GM18861 (cell line): Measurements from ENCODE around the gene CHRNG.

Experiments used
- ATAC-seq: cut with Tn5 transposase; IDR thresholded peaks from one replicate; pipeline ENCODE4 v1.9.1; 2021; ENCODE audit not compliant: unreplicated experiment

CHRNG gene

DNA sequence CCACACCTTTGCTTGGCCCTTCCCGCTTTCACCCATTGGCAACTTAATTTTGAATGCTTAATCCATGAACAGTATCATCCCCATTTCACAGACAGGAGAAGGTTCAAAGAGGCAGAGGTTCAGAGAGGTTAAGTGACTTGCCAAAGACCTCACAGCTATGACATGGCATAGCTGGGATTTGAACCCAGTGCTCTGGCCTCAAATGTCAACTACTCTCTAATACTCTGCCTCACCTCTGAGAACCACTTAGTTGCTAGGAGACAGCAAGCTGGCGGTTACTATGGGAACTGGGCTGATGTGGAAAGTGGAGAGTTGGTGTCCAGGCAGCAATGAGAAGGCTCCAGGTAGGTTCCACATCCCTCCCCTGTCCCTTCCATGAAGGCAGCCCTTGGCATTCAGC, 35.1 kb upstream of the CHRNG start:
- no peak for ATAC-seq

DNA sequence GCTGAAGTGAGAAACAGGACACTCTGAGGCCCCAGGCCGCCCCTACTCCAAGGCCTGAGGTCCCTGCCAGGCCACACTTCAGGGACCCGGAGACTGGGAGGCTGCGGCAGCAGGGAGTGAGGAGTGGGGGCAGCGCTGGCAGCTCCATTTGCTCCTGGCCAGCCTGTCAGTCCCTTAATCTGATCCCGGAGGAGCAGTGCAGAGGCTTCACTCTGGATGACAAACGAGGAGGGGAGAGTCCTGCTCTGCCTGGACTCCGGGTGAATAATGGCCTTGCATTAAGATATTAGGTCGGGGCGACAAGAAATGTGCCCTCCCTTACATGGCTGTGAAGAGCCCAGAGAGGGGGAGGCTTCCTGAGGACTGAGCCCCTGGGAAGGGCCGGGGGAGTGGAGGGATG, 33.6 kb upstream of the CHRNG start:
- no peak for ATAC-seq

DNA sequence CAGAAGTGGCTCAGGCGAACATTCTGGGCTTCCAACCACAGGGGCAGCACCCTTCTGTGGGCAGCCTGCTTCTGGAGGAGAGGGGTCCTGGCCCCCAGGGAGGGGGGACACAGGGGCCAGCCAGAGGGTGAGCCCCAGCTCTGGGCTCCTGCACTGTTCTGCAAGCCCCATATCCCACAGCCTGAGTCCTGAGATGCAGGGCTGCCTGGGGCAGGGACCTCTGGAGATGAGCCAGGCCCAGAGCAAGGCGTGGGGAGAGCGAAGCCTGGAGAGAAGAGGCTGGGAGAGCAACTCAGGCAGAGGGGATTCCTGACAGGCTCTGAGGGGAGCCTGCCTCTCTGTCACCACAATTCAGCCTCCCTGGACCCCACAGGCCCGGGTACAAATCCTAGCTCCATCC, 32.8 kb upstream of the CHRNG start:
- no peak for ATAC-seq

DNA sequence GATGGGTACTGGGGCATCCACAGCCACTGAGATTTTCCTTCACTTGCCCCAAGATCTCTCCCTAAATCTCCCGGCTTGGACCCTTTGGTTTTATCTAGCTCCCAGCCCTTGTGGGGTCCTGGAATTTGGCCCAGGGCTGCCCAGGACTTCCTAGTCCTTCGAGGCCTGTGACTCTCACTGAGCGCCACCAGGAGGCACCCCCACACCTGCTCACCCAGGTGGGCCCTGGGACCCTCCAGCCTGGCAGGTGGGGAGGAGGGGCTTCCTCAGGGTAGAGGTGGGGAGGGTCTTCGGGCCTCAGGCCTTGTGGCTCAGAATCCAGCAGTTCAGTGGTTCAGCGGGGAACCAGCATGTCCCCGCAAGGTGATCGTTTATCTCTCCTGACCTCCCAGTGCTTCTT, 31.2 kb upstream of the CHRNG start:
- no peak for ATAC-seq

DNA sequence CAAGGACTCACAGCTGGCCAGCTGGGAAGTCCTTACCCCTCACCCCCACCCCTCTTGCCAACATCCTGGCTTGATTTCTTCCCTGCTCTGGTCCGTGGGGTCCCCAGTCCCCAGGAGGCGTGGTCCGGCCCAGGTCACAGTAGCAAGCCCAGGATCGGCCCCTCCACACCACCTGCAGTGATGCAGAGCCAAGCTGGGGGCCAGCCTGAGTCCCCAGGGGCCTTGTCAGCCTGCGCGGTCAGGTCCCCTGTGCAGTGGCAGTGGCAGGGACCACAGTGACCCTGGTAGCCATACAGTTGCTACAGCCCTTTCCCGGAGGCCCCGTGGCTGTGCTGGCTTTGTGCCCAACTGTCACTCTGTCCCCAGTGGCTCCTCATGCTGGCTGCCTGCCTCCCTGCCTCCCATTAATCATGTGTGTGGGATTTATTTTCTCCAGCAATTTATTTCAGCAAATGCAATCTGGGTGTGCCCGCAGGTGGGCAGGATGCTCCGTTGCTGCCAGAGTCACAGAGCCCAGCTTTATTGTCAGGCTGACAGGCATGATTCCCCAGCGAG, 28.1 kb upstream of the CHRNG start:
- ATAC-seq = no peak

DNA sequence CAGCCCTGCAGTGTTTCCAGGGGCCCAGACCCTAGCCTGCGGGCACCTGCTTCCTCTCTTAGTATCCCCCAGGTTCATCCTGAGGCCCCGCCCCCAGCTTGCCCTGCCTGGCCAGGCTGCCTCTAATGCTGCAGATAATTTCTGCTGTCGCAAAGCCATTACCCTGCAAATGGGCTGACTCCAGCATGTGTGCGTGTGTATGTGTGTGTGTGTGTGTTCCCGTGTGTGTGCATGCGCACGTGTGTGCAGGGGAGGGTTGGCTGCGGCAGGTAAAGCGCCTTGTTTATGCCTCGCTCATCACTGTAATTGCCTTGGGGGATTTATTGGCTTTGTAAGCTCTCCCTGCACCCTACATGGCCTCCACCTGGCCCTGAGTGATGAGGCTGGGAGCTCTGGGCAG, 26.9 kb upstream of the CHRNG start:
- no peak for ATAC-seq

- no peak for ATAC-seq
These were observed 26.1 kb upstream of the CHRNG start for GRCh38 chr2:232513353-232513752.

- ATAC-seq = no peak
These were observed 23.9 kb upstream of the CHRNG start for GRCh38 chr2:232515639-232516038.

DNA sequence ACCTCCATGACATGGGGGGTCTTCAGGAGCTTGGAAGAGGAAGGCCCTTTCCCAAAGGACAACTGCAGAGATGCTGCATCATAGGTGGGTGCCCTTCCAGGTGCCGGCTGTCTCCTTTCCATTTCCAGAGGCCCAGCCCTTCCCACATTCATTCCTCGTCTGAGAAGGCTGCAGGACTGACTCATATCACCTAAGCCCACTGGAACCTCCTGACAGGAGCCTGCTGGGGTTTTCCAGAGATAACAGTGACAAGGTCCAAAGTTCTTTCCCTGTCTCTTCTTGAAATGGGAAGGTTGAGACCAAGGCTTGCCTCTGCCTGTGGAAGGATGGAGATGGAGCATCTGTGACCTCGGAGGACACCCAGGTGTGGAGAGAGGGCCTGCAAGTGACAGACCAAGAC, 22.9 kb upstream of the CHRNG start:
- ATAC-seq = no peak

- no peak for ATAC-seq
These were observed 20.6 kb upstream of the CHRNG start for GRCh38 chr2:232518844-232519243.

DNA sequence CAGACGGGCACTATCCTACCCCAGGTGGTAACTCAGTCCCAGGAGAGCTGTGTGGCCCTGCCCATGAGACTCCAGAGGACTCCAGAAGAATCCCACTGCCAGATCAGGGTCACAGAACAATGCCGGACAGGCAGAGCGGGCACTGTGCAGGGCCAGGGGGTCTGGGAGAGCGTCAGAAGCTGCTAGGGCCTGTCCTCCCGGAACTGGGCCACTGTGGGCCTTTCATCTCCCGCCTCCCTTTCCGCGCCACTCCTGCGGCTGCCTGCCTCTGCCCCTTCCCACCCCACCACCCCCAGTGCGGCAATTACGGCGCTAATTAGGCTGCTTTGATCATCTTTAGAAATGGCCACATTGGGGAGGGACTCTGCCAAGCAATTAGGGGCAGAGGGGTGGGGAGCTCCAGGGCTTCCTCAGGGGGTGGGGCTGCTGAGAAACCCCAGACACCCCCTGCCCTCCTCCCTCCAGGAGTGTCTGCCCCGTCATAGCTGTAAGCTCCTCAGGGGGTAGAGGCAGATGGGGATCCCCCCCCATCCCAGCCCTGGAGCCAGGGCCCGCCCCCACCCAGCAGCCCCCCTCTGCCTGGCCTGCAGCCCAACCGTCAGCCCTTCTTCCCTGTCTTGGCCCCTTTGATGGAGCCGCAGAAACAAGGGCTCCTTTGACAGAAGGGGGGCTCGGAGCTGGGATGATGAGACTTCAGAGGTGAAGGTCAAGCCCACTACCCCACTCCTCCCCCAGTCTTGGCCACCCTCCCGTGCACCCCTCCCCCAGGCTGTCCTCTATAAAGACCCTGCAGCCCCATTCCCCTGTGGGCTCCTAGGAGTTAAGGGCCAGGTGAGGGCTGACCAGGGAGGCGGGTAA, 19.7 kb upstream of the CHRNG start, which contains the start of gene PRSS56:
Gene PRSS56 (plus strand): TSS at position 808 of the 858 bp plus-strand sequence. CDS start 211 bp downstream, outside the sequence.
- ATAC-seq = no peak

DNA sequence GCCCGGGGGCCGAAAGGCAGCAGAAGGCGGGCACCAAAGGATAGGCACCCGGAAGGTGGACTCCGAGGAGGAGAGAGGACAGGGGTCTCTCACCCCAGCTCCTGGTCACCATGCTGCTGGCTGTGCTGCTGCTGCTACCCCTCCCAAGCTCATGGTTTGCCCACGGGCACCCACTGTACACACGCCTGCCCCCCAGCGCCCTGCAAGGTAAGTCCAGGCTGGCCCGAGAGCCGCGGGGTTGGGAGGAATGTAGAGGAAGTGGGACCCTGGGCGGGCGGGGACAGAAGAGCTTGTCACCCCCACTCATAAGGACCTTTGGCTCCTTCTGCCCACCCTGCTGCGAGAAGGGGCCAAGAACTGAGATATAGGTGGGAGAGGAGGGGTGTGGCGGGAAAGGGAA, 19.0 kb upstream of the CHRNG start:
- no peak for ATAC-seq

DNA sequence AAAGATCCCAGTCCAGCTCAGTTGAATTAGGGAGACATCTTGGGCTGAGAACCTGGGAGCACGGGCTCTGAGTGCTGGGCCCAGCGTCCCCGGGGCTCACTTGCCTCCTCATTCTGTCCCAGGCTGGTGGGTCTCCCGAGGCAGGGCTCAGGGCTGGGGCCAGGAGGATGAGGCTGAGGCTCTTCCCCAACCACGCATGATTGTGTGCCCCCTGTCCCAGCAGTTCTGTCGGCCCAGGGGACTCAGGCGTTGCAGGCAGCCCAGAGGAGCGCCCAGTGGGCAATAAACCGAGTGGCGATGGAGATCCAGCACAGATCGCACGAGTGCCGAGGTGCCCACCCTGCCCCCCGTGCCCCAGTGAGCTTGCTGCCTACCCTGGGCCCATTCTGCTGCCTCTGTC, 18.4 kb upstream of the CHRNG start:
- ATAC-seq = no peak

DNA sequence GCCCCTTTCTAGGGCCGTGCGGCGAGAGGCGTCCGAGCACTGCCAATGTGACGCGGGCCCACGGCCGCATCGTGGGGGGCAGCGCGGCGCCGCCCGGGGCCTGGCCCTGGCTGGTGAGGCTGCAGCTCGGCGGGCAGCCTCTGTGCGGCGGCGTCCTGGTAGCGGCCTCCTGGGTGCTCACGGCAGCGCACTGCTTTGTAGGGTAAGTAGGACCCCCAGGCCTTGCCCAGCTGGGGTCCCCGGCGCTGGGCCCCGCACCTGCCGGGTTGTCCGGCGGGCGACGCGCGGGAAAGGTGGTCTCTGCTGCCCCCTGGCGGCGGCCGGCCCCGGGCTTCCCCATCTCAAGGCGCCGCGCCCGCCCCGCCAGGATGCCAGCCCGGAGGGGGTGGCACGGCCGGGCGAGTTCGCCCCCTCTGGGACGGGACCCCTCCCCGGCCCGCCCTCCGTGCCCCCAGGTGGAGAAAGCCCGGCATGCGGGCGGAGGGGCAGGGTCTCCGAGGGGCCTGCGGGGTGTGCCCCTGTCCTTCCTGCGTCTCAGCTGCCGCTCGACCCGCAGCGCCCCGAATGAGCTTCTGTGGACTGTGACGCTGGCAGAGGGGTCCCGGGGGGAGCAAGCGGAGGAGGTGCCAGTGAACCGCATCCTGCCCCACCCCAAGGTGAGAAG, 17.4 kb upstream of the CHRNG start:
- ATAC-seq = no peak

DNA sequence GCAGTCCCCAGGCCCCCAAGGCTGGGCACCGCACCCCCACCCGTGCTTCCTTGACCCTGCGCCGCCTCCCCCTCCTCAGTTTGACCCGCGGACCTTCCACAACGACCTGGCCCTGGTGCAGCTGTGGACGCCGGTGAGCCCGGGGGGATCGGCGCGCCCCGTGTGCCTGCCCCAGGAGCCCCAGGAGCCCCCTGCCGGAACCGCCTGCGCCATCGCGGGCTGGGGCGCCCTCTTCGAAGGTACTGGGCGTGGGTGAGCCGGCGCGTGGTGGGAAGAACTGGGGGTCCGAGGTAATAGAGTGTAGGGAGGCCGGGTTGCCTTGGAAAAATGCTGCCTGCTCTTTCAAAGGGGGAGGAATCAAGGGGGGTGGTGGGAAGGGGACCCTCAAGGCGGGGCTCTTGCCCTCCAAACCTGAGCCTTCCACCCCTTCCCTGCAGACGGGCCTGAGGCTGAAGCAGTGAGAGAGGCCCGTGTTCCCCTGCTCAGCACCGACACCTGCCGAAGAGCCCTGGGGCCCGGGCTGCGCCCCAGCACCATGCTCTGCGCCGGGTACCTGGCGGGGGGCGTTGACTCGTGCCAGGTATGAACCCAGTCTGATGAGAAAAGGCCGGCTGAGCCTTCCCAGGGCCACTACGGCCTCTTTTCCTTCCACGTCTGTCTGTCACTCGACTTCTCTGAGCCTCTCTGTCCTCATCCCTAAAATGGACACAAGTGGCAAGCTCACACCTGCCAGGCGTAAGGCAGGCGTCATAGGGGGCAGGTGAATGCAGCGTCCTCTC, 16.7 kb upstream of the CHRNG start:
- ATAC-seq = no peak

GRCh38 chr2:232523402-232523681, 16.1 kb upstream of the CHRNG start:
- no peak for ATAC-seq

DNA sequence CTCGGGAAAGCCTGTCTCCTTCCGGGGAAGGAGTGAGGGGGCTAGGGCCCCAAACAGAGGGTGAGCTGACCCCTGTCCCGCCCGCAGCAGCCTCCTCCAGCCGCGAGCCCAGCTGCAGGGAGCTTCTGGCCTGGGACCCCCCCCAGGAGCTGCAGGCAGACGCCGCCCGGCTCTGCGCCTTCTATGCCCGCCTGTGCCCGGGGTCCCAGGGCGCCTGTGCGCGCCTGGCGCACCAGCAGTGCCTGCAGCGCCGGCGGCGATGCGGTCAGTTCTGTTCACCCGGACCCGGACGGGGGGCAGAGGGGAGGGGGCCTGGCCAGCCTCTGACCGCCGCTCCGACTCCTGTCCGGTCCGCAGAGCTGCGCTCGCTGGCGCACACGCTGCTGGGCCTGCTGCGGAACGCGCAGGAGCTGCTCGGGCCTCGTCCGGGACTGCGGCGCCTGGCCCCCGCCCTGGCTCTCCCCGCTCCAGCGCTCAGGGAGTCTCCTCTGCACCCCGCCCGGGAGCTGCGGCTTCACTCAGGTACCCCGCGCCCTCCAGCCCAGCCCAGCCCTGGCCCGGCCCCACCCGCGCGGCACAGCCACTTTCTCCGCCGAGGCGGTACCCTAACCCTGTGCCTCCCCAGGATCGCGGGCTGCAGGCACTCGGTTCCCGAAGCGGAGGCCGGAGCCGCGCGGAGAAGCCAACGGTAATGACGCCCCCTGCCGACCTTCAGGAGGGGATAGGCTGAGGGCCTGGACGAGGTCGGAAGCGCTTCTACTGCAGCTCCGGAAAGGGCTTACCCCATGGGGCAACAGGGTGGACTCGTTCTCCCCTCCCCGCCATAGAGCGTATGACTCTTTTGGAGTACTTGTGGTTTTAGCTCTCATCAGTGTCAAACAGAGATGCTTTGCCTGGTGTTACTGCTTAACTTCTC, 15.6 kb upstream of the CHRNG start:
- ATAC-seq = no peak

DNA sequence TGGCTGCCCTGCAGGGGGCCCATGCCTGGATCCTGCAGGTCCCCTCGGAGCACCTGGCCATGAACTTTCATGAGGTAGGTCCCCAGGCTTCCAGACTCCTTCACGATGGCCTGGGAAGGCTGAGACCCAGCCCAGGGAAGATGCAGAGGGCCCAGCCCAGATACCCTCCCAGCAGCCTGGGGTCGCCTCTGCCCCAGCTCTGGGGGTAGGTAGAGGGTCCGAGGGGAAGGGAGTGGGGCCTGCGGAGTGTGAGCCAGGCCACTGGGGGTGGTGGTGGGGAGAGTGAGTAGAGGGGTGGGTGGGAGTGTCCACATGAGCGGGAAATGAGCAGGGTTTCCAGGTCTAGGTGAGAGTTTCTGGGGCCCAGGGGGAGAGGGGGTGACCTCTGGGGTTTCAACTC, 14.7 kb upstream of the CHRNG start:
- ATAC-seq = no peak

- ATAC-seq = no peak
These were observed 14.3 kb upstream of the CHRNG start for GRCh38 chr2:232525199-232525598.

- no peak for ATAC-seq
These were observed 13.6 kb upstream of the CHRNG start, which contains the start of gene CHRND for GRCh38 chr2:232525791-232526371. Gene CHRND, plus strand, starts transcription at chr2:232526160. Its CDS starts 56 bp downstream, at chr2:232526216.
